ENCODE results near the gene HOGA1. TPM values are rescaled to one million over a fixed set of nuclear protein-coding genes. Genes with fewer than 3 reads are reported as not detected.

The HOGA1 gene
- 1.6 TPM for total RNA-seq

- peak within 1 kb of the TSS; percentile 13 to 79 (median 69) for H3K9ac ChIP-seq (ENCODE audit: low read depth in 1 of 3, low read length in 3 of 3)
- H3K4me1 ChIP-seq (ENCODE audit: control insufficient read depth in 3 of 3, insufficient read depth in 3 of 3, low read length in 3 of 3) = peaks cover 19 to 72% (median 33%) of the 10 kb centered on the region in 3 donors
- H3K27me3 ChIP-seq (ENCODE audit: control insufficient read depth in 3 of 3, insufficient read depth in 3 of 3, low read length in 3 of 3) = no peaks in the 10 kb centered on the region
Observed at GRCh38 chr10:97584060-97584797, at the start of gene HOGA1. HOGA1 (plus strand) TSS chr10:97584389; CDS start chr10:97584704, 315 bp downstream.

DNA sequence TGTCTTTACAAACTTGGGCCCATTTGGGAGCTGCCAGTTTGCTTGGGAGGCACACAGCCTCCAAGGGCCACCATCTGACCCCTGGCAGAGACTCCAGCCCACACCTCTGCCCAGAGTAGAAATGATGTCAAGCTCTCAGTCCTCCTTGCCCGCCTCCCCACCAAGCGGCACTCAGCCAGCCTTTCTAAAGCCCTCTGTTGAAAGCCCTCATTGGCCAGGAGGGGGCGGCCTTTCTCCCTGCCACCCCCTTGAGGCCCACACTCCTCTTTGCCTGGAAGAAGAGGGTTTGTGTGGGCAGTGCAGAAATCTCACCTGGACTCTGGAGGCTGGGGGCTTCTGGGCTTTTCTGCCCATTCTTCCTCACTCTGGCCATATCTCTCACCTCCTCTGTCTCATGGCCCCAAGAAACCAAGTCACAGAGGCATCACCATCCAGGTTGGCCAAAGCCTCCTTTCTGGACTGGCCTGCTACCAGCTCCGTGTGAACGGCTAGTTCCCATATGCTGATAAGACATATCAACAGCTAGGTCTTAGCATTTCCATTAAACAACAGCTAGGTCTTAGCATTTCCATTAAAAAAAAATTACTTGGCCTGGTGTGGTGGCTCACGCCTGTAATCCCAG lies 49.3 kb upstream of the HOGA1 start:
- Histone ChIP-seq H3K4me3 (ENCODE audit: low read length in 3 of 3) (no peak overlapping the region), H3K27me3 (ENCODE audit: control insufficient read depth in 3 of 3, insufficient read depth in 3 of 3, low read length in 3 of 3) (no peaks in the 10 kb centered on the region), H3K36me3 (ENCODE audit: control insufficient read depth in 3 of 3, insufficient read depth in 3 of 3, low read length in 3 of 3) (no peaks in the 10 kb centered on the region), H3K9ac (ENCODE audit: low read depth in 1 of 3, low read length in 3 of 3) (no peak overlapping the region), H3K9me3 (ENCODE audit: control insufficient read depth in 3 of 3, low read length in 3 of 3) (no peaks in the 10 kb centered on the region), H3K4me1 (ENCODE audit: control insufficient read depth in 3 of 3, insufficient read depth in 3 of 3, low read length in 3 of 3) (peaks cover 8 to 33% (median 19%) of the 10 kb centered on the region in 3 donors), H3K27ac (ENCODE audit: low read depth, low read length) (no peak overlapping the region)

More at GRCh38 chr10:97584060-97584797, at the start of gene HOGA1:
- peak within 1 kb of the TSS; percentile 86 for H3K27ac ChIP-seq (ENCODE audit: low read depth, low read length)
- H3K36me3 ChIP-seq (ENCODE audit: control insufficient read depth in 3 of 3, insufficient read depth in 3 of 3, low read length in 3 of 3) = peaks cover 2 to 12% (median 9%) of the 10 kb centered on the region in 3 donors
- H3K4me3 ChIP-seq (ENCODE audit: low read length in 3 of 3) = peak within 1 kb of the TSS; percentile 31 to 61 (median 56)
- no peaks in the 10 kb centered on the region for H3K9me3 ChIP-seq (ENCODE audit: control insufficient read depth in 3 of 3, low read length in 3 of 3)

DNA sequence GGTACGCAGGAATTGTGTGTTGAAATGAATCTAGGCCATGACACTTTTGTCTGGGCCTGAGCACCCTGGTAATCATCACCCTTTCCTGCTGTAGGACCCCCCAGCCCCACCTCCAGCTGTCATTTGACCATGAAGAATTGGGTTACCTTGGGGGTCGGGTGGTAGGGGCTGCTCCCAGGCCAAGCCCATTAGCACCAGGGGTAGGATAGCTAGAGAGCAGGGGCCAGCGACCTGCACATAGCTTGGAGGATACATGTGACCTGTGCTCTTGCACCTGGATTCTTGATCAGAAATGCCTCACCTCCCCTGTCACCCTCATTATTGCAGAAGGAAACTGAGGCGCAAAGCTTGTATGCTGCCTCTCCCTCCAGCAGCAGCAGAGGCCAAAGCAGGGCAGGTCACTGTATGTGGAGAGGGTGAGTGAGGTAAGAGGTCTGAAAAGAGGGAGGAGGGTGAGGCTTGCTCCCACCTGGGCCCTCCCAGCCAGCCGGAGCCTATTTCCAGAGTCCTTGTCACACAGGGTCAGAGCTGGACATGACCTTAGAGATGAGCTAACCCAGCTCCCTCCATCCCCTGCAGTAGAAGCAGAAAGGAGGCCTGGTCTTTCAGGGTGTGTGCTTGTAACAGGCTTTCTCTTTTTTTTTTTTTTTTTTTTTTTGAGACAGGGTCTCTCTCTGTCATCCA lies 46.9 kb upstream of the HOGA1 start:
- Histone ChIP-seq H3K4me1 (ENCODE audit: control insufficient read depth in 3 of 3, insufficient read depth in 3 of 3, low read length in 3 of 3) (peaks cover 24 to 56% (median 36%) of the 10 kb centered on the region in 3 donors), H3K9ac (ENCODE audit: low read depth in 1 of 3, low read length in 3 of 3) (no peak overlapping the region), H3K27me3 (ENCODE audit: control insufficient read depth in 3 of 3, insufficient read depth in 3 of 3, low read length in 3 of 3) (no peaks in the 10 kb centered on the region), H3K4me3 (ENCODE audit: low read length in 3 of 3) (no peak overlapping the region), H3K9me3 (ENCODE audit: control insufficient read depth in 3 of 3, low read length in 3 of 3) (no peaks in the 10 kb centered on the region), H3K27ac (ENCODE audit: low read depth, low read length) (no peak overlapping the region), H3K36me3 (ENCODE audit: control insufficient read depth in 3 of 3, insufficient read depth in 3 of 3, low read length in 3 of 3) (no peaks in the 10 kb centered on the region)

DNA sequence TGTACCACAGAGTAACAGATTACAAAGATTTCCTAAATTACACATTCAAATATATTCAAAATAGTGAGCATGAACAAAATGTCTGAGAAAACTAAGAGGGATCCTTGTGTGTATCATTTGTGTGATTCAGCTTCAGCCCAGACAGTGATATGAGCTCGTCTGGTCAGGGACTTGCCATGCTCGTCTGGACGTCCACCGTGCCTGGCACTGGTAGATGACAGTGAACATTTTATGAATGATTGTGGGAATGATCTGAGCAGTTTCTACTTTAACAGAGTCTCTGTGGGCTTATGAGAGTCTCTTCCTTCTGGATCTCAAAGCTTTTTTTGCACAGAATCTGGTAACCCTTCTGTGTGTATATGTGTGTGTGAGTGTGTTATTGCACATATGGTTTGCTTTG lies 45.8 kb upstream of the HOGA1 start:
- Histone ChIP-seq H3K4me1 (ENCODE audit: control insufficient read depth in 3 of 3, insufficient read depth in 3 of 3, low read length in 3 of 3) (peaks cover 31 to 58% (median 39%) of the 10 kb centered on the region in 3 donors), H3K36me3 (ENCODE audit: control insufficient read depth in 3 of 3, insufficient read depth in 3 of 3, low read length in 3 of 3) (no peaks in the 10 kb centered on the region), H3K4me3 (ENCODE audit: low read length in 3 of 3) (no peak overlapping the region), H3K27ac (ENCODE audit: low read depth, low read length) (no peak overlapping the region), H3K9ac (ENCODE audit: low read depth in 1 of 3, low read length in 3 of 3) (no peak overlapping the region), H3K27me3 (ENCODE audit: control insufficient read depth in 3 of 3, insufficient read depth in 3 of 3, low read length in 3 of 3) (no peaks in the 10 kb centered on the region), H3K9me3 (ENCODE audit: control insufficient read depth in 3 of 3, low read length in 3 of 3) (no peaks in the 10 kb centered on the region)

- no peaks in the 10 kb centered on the region for H3K36me3 ChIP-seq (ENCODE audit: control insufficient read depth in 3 of 3, insufficient read depth in 3 of 3, low read length in 3 of 3)
- H3K9me3 ChIP-seq (ENCODE audit: control insufficient read depth in 3 of 3, low read length in 3 of 3) = no peaks in the 10 kb centered on the region
- peaks cover 34 to 62% (median 43%) of the 10 kb centered on the region in 3 donors for H3K4me1 ChIP-seq (ENCODE audit: control insufficient read depth in 3 of 3, insufficient read depth in 3 of 3, low read length in 3 of 3)
- H3K4me3 ChIP-seq (ENCODE audit: low read length in 3 of 3) = no peak overlapping the region
- H3K27me3 ChIP-seq (ENCODE audit: control insufficient read depth in 3 of 3, insufficient read depth in 3 of 3, low read length in 3 of 3) = no peaks in the 10 kb centered on the region
- H3K27ac ChIP-seq (ENCODE audit: low read depth, low read length) = no peak overlapping the region
- H3K9ac ChIP-seq (ENCODE audit: low read depth in 1 of 3, low read length in 3 of 3) = no peak overlapping the region
Observed at GRCh38 chr10:97538839-97539238, 45.4 kb upstream of the HOGA1 start.

DNA sequence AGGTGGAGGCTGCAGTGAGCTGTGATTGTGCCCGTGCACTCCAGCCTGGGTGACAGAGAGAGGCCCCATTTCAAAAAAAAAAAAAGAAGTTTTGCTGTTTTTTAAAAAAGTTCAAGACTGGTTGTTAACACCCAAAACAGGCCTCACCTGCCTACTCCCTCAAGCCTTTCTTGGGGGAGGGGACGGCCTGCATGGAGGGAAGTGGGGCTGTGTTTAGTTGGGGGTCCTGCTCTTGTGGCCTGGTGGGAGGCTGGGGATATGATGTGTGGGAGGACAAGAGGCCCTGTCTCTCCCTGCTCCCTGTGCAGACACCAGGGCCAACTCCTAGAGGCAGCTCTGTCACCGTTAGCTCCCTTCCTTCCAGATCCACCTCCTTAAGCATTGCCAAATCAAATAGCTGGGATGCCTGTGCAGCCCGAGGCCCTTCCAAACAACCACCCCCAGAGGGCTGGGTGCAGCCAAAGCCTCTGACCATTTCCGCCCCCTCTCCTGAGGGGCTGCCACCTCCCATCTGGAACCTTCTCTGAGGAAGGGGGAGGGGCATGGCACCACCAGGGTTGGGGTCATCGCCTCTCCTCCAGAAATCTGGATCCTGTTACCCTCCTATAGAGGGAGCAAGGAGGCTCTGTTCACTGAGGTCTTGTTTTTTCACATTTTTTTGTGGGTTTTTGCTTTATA lies 44.5 kb upstream of the HOGA1 start:
- Histone ChIP-seq H3K27ac (ENCODE audit: low read depth, low read length) (peak overlapping the region; percentile 89), H3K9ac (ENCODE audit: low read depth in 1 of 3, low read length in 3 of 3) (no peak overlapping the region), H3K27me3 (ENCODE audit: control insufficient read depth in 3 of 3, insufficient read depth in 3 of 3, low read length in 3 of 3) (no peaks in the 10 kb centered on the region), H3K4me3 (ENCODE audit: low read length in 3 of 3) (no peak overlapping the region), H3K9me3 (ENCODE audit: control insufficient read depth in 3 of 3, low read length in 3 of 3) (no peaks in the 10 kb centered on the region), H3K36me3 (ENCODE audit: control insufficient read depth in 3 of 3, insufficient read depth in 3 of 3, low read length in 3 of 3) (no peaks in the 10 kb centered on the region), H3K4me1 (ENCODE audit: control insufficient read depth in 3 of 3, insufficient read depth in 3 of 3, low read length in 3 of 3) (peaks cover 31 to 54% (median 41%) of the 10 kb centered on the region in 3 donors)

DNA sequence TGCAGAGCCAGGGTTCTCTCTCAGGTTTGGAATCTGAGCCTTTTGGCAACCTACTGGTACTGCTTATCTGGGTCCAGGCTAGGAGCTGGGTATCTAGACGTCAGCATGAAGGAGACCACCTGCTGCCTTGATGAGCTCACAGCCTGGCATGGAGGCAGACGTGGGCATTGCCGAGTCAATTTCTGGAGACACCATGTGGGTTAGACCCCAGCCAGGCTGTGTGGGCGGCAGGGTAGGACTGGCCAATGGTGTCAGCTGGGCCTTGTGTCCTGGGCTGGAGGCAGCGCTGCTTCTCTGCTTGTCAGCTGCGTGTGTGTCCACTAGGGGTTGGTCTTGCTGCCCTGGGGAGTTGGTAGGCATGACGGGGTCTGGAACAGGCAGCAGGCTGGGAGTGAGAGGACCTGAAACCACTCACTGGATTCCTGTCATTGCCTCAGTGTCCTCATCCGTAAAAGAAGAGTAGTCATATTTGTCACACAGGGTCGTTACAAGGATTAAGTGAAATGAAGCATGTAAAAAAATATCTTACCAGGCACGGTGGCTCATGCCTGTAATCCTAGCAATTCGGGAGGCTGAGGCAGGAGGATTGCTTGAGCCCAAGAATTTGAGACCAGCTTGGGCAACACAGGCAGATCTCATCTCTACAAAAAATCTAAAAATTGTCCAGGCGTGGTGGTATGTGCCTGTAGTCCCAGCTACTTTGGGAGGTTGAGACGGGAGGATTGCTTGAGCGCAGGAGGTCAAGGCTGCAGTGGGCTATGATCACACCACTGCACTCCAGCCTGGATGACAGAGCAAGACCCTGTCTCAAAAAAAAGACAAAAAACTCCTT lies 43.3 kb upstream of the HOGA1 start:
- Histone ChIP-seq H3K9ac (ENCODE audit: low read depth in 1 of 3, low read length in 3 of 3) (no peak overlapping the region), H3K4me3 (ENCODE audit: low read length in 3 of 3) (no peak overlapping the region), H3K27me3 (ENCODE audit: control insufficient read depth in 3 of 3, insufficient read depth in 3 of 3, low read length in 3 of 3) (no peaks in the 10 kb centered on the region), H3K4me1 (ENCODE audit: control insufficient read depth in 3 of 3, insufficient read depth in 3 of 3, low read length in 3 of 3) (peaks cover 31 to 49% (median 41%) of the 10 kb centered on the region in 3 donors), H3K36me3 (ENCODE audit: control insufficient read depth in 3 of 3, insufficient read depth in 3 of 3, low read length in 3 of 3) (no peaks in the 10 kb centered on the region), H3K9me3 (ENCODE audit: control insufficient read depth in 3 of 3, low read length in 3 of 3) (no peaks in the 10 kb centered on the region), H3K27ac (ENCODE audit: low read depth, low read length) (peak overlapping the region; percentile 89)

DNA sequence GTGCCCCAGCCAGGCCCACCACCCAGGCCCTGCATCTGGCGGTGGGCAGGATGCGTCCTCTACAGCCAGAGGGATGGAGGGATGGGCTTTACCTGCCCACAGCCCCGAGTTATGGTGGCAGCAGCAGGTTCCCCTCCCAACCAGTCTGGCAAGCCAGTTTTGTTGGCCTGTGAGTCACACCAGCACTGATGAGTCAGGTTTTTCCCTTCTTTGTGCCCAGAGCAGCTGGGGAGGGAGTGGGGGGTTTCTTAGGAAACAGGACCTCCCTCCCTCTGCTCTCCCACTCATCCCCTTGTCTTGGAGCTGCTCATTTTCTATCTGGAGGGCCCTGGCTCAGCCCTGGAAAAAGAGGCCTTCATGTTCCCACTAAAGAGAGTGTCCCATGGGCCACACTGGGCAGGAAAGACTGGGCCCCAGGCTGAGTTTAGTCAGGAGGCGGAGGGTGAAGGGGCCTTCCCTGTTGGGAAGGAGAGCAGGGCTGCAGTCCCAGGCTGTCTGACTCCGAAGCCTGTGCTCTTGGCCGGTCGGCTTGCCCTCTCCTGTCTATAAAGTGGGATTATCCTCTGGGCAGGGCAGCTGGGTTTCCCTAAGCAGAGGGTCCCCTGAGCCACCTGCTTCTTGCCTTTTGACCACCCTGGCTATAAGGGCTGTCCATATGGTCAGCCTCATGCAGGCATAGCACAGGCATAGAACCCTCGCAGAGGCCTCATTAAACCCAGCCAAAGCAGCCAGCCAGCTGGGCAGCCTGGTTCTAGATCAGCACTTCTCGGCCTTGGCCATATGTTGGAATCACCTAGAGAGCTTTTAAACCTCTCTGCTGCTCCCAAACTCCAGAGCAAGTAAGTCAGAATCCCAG lies 41.8 kb upstream of the HOGA1 start:
- H3K27me3 ChIP-seq (ENCODE audit: control insufficient read depth in 3 of 3, insufficient read depth in 3 of 3, low read length in 3 of 3) = no peaks in the 10 kb centered on the region
- H3K9ac ChIP-seq (ENCODE audit: low read depth in 1 of 3, low read length in 3 of 3) = peak overlapping the region; percentile 9 to 66 (median 35)
- peaks cover 41 to 64% (median 50%) of the 10 kb centered on the region in 3 donors for H3K4me1 ChIP-seq (ENCODE audit: control insufficient read depth in 3 of 3, insufficient read depth in 3 of 3, low read length in 3 of 3)
- no peak overlapping the region for H3K4me3 ChIP-seq (ENCODE audit: low read length in 3 of 3)
- H3K9me3 ChIP-seq (ENCODE audit: control insufficient read depth in 3 of 3, low read length in 3 of 3) = no peaks in the 10 kb centered on the region
- no peaks in the 10 kb centered on the region for H3K36me3 ChIP-seq (ENCODE audit: control insufficient read depth in 3 of 3, insufficient read depth in 3 of 3, low read length in 3 of 3)
- peak overlapping the region; percentile 89 for H3K27ac ChIP-seq (ENCODE audit: low read depth, low read length)
